ENCODE data around the gene RXFP1. TPM values are rescaled to one million over a fixed set of nuclear protein-coding genes. Genes with fewer than 3 reads are reported as not detected.

The RXFP1 gene
- total and polyA plus RNA-seq, 2 donors from 2014 or later: 1.4 to 1.7 TPM

DNA sequence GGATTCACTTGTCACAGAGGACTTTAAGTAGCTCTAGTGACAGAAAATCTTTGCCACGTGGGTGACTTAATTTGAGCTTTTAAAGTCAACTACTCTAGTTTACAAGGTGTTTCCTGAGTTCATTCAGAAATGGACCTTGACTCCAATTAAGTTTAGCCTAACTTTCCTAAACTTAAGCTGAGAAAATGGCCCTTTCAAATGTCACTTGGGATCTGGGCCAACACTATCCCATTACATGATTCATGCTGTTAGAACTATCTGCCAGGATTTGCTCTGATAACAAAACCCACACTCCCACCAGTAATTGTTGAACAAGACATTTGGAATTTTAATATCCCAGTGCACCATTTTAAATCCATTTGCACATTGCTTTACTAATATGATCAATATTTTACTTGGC is 109.2 kb downstream of the RXFP1 start:
- FAIRE-seq: no peak
- no peak for DNase-seq
- no peak overlapping the region for H3K4me3 ChIP-seq (ENCODE audit: low read length in 3 of 3)
- TF ChIP-seq, protein P1, sequence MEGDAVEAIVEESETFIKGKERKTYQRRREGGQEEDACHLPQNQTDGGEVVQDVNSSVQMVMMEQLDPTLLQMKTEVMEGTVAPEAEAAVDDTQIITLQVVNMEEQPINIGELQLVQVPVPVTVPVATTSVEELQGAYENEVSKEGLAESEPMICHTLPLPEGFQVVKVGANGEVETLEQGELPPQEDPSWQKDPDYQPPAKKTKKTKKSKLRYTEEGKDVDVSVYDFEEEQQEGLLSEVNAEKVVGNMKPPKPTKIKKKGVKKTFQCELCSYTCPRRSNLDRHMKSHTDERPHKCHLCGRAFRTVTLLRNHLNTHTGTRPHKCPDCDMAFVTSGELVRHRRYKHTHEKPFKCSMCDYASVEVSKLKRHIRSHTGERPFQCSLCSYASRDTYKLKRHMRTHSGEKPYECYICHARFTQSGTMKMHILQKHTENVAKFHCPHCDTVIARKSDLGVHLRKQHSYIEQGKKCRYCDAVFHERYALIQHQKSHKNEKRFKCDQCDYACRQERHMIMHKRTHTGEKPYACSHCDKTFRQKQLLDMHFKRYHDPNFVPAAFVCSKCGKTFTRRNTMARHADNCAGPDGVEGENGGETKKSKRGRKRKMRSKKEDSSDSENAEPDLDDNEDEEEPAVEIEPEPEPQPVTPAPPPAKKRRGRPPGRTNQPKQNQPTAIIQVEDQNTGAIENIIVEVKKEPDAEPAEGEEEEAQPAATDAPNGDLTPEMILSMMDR (IDR thresholded peaks at IDR 0.05; ENCODE audit: borderline replicate concordance, extremely low read depth, insufficient read depth): no peak
- H3K27me3 ChIP-seq (ENCODE audit: control insufficient read depth, insufficient read depth, low read length): no peaks in the 10 kb centered on the region
- H3K4me1 ChIP-seq (ENCODE audit: control insufficient read depth in 2 of 3, insufficient read depth in 2 of 3, low read depth in 1 of 3, low read length in 3 of 3): no peaks in the 10 kb centered on the region
- no peak overlapping the region for H3K9ac ChIP-seq (ENCODE audit: low read length in 3 of 3)
- no peaks in the 10 kb centered on the region for H3K9me3 ChIP-seq (ENCODE audit: control insufficient read depth in 2 of 3, insufficient read depth in 1 of 3, low read length in 3 of 3)
- intact Hi-C loops (cut with DNase I): no loop called here
- H3K27ac ChIP-seq (ENCODE audit: low read depth in 2 of 2, low read length in 2 of 2): no peak overlapping the region
- no peaks in the 10 kb centered on the region for H3K36me3 ChIP-seq (ENCODE audit: control insufficient read depth in 2 of 3, insufficient read depth in 3 of 3, low read length in 3 of 3)

DNA sequence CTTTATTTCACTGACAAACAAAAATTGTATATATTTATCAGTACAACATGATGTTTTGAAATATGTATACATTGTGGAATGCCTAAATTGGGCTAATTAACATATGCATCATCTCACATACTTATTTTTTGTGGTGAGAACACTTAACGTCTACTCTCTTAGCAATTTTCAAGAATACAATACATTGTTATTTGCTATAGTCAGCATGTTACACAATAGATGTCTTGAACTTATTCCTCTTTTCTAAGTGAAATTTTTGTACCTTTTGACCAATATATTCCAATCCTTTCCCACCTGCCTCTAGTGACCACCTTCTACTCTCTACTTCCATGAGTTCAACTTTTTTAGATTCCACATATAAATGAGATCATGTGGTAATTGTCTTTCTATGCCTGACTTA is 114.9 kb downstream of the RXFP1 start:
- no peak for DNase-seq
- FAIRE-seq: no peak
- H3K27ac ChIP-seq (ENCODE audit: low read depth in 2 of 2, low read length in 2 of 2): no peak overlapping the region
- no peak overlapping the region for H3K9ac ChIP-seq (ENCODE audit: low read length in 3 of 3)
- H3K27me3 ChIP-seq (ENCODE audit: control insufficient read depth, insufficient read depth, low read length): no peaks in the 10 kb centered on the region
- TF ChIP-seq, protein P1 (IDR thresholded peaks at IDR 0.05; ENCODE audit: borderline replicate concordance, extremely low read depth, insufficient read depth): no peak
- no peaks in the 10 kb centered on the region for H3K36me3 ChIP-seq (ENCODE audit: control insufficient read depth in 2 of 3, insufficient read depth in 3 of 3, low read length in 3 of 3)
- H3K9me3 ChIP-seq (ENCODE audit: control insufficient read depth in 2 of 3, insufficient read depth in 1 of 3, low read length in 3 of 3): no peaks in the 10 kb centered on the region
- intact Hi-C loops (cut with DNase I): no loop called here
- no peak overlapping the region for H3K4me3 ChIP-seq (ENCODE audit: low read length in 3 of 3)
- no peaks in the 10 kb centered on the region for H3K4me1 ChIP-seq (ENCODE audit: control insufficient read depth in 2 of 3, insufficient read depth in 2 of 3, low read depth in 1 of 3, low read length in 3 of 3)

DNA sequence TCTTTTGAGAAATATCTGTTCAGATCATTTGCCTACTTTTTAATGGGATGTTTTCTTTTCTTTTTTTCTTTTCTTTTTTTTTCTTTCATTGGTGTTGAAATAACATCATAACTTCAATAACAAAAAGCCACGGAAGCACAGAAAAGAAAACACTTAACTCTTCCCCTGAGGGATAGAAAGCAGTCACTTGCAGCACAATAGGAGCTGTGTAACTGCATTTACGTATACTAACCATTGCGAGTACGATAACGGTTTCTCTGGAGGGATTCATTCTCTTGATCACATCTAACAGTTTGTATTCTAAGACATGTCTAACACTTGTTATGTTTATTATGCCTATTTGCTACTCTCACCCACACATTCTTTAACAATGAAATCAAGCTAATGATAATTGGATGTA is 122.7 kb downstream of the RXFP1 start:
- DNase-seq (no peak), FAIRE-seq (no peak)
- Histone ChIP-seq H3K9ac (ENCODE audit: low read length in 3 of 3) (no peak overlapping the region), H3K4me3 (ENCODE audit: low read length in 3 of 3) (no peak overlapping the region), H3K27me3 (ENCODE audit: control insufficient read depth, insufficient read depth, low read length) (no peaks in the 10 kb centered on the region), H3K36me3 (ENCODE audit: control insufficient read depth in 2 of 3, insufficient read depth in 3 of 3, low read length in 3 of 3) (no peaks in the 10 kb centered on the region), H3K4me1 (ENCODE audit: control insufficient read depth in 2 of 3, insufficient read depth in 2 of 3, low read depth in 1 of 3, low read length in 3 of 3) (no peaks in the 10 kb centered on the region), H3K27ac (ENCODE audit: low read depth in 2 of 2, low read length in 2 of 2) (no peak overlapping the region), H3K9me3 (ENCODE audit: control insufficient read depth in 2 of 3, insufficient read depth in 1 of 3, low read length in 3 of 3) (no peaks in the 10 kb centered on the region)
- intact Hi-C loops (cut with DNase I): no loop called here
- TF ChIP-seq, protein P1 (IDR thresholded peaks at IDR 0.05; ENCODE audit: borderline replicate concordance, extremely low read depth, insufficient read depth): no peak

DNA sequence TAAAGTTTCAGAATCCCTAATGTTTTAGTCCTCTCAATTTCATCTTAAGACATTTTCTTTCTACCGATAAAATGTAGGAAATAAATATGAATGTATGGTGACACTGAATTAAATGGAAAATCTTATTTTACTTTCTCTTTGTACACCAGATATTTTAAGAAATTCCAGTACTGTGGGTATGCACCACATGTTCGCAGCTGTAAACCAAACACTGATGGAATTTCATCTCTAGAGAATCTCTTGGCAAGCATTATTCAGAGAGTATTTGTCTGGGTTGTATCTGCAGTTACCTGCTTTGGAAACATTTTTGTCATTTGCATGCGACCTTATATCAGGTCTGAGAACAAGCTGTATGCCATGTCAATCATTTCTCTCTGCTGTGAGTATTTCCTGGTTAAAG is 123.1 kb downstream of the RXFP1 start:
- no peaks in the 10 kb centered on the region for H3K9me3 ChIP-seq (ENCODE audit: control insufficient read depth in 2 of 3, insufficient read depth in 1 of 3, low read length in 3 of 3)
- no peak overlapping the region for H3K27ac ChIP-seq (ENCODE audit: low read depth in 2 of 2, low read length in 2 of 2)
- H3K4me3 ChIP-seq (ENCODE audit: low read length in 3 of 3): no peak overlapping the region
- TF ChIP-seq, protein P1 (IDR thresholded peaks at IDR 0.05; ENCODE audit: borderline replicate concordance, extremely low read depth, insufficient read depth): no peak
- FAIRE-seq (no peak), DNase-seq (no peak)
- no peaks in the 10 kb centered on the region for H3K27me3 ChIP-seq (ENCODE audit: control insufficient read depth, insufficient read depth, low read length)
- no peaks in the 10 kb centered on the region for H3K36me3 ChIP-seq (ENCODE audit: control insufficient read depth in 2 of 3, insufficient read depth in 3 of 3, low read length in 3 of 3)
- intact Hi-C loops (cut with DNase I): no loop called here
- no peaks in the 10 kb centered on the region for H3K4me1 ChIP-seq (ENCODE audit: control insufficient read depth in 2 of 3, insufficient read depth in 2 of 3, low read depth in 1 of 3, low read length in 3 of 3)
- no peak overlapping the region for H3K9ac ChIP-seq (ENCODE audit: low read length in 3 of 3)

All from kidney (tissue), 14 donors.